AG04449 (cell line): ENCODE measurements around the gene RMI2.

Source experiments
- CTCF ChIA-PET: fragments of 350-600 bp; formaldehyde crosslinking; extraction: SDS; loops from one replicate; lab custom pipeline; 2021; ENCODE audit warnings: antibody characterized with exemption; lab: Yijun Ruan, JAX
- POLR2A ChIA-PET: fragments of 400-600, 350-600 bp; formaldehyde crosslinking; extraction: SDS; loops from one replicate; lab custom pipeline; 2020; ENCODE audit warnings: antibody characterized with exemption, inconsistent platforms; lab: Yijun Ruan, JAX
- DNase-seq: peaks from one replicate; pipeline ENCODE4 v3.0.0-alpha.2; 2010; ENCODE audit warnings: low read depth, low spot score
- H3K4me3 ChIP-seq: 2 replicates; pipeline ENCODE4 v1.5.1; 2011; ENCODE audit warnings: low read depth, mild to moderate bottlenecking, control low read depth, low read length
- CTCF ChIP-seq: IDR thresholded peaks from one replicate; pipeline ENCODE4 v1.5.1; 2011; ENCODE audit warnings: mild to moderate bottlenecking, moderate library complexity, low read length, control low read depth, inconsistent platforms; ENCODE audit not compliant: insufficient read depth; ENCODE audit errors: missing control alignments

Gene RMI2

GRCh38 chr16:11309895-11310633 is 35.2 kb upstream of the RMI2 start:
- no peak for DNase-seq
- TF ChIP-seq CTCF, result no peak
- ChIA-PET CTCF (no interaction called here), POLR2A (no interaction called here)
- H3K4me3 ChIP-seq, result no peak overlapping the region

GRCh38 chr16:11310634-11310977 is 34.7 kb upstream of the RMI2 start:
- CTCF ChIA-PET, result no interaction called here
- POLR2A ChIA-PET, result no interaction called here
- no peak for TF ChIP-seq CTCF
- no peak overlapping the region for H3K4me3 ChIP-seq
- DNase-seq, result no peak

- ChIA-PET CTCF (interaction anchor here (1.6 kb wide), 1 partner anchor 54 kb away, joined by 4 read pairs; no protein-coding TSS in a partner anchor), POLR2A (no interaction called here)
- no peak overlapping the region for H3K4me3 ChIP-seq
- DNase-seq, result no peak
- no peak for TF ChIP-seq CTCF
These were observed 34.2 kb upstream of the RMI2 start for GRCh38 chr16:11310997-11311561.

GRCh38 chr16:11312718-11313492 is 32.4 kb upstream of the RMI2 start:
- CTCF ChIA-PET, result interaction anchor here (1.4 to 1.7 kb wide), 3 partner anchors 16 to 349 kb away, joined by 3 to 4 read pairs (median 4); no protein-coding TSS in a partner anchor
- POLR2A ChIA-PET, result interaction anchor here (0.6 kb wide), 1 partner anchor 42 kb away, joined by 3 read pairs; no protein-coding TSS in a partner anchor

GRCh38 chr16:11313493-11314308 is 31.6 kb upstream of the RMI2 start:
- no peak for DNase-seq
- CTCF ChIA-PET, result interaction anchor here (1.4 to 1.7 kb wide), 3 partner anchors 15 to 350 kb away, joined by 3 to 4 read pairs (median 3); no protein-coding TSS in a partner anchor
- no peak overlapping the region for H3K4me3 ChIP-seq
- TF ChIP-seq CTCF, result no peak
- POLR2A ChIA-PET, result interaction anchor here (0.6 kb wide), 1 partner anchor 41 kb away, joined by 3 read pairs; no protein-coding TSS in a partner anchor

More at GRCh38 chr16:11312718-11313492, 32.4 kb upstream of the RMI2 start:
- TF ChIP-seq CTCF, result no peak
- no peak for DNase-seq
- H3K4me3 ChIP-seq, result no peak overlapping the region
